Stimulated activated naive CD8-positive, alpha-beta T cell treated with anti-CD3 and anti-CD28 coated beads, Interleukin-15, amount 100 ng/mL, for 72 hours (primary cell): Measurements from ENCODE around the gene RHBDL1.

ENCODE experiments used
- ATAC-seq: fragments of 150-1000 bp; cut with Tn5 transposase; 2 replicates; pipeline ENCODE4 v1.10.0; 2021; ENCODE audit warnings: mild to moderate bottlenecking, moderate library complexity
- DNase-seq, 2 donors: peaks; one replicate each; pipeline ENCODE4 v3.0.0; 2021 to 2022
- H3K27ac Mint-ChIP-seq, 2 donors: one replicate each; pipeline ENCODE4 v1.8.0; 2022; ENCODE audit warnings: mild to moderate bottlenecking in 2 of 2, mixed read lengths in 2 of 2, moderate library complexity in 2 of 2
- H3K27me3 Mint-ChIP-seq: one replicate; pipeline ENCODE4 v1.8.0; 2022; ENCODE audit warnings: mixed read lengths
- H3K4me1 Mint-ChIP-seq: one replicate; pipeline ENCODE4 v1.8.0; 2022; ENCODE audit warnings: mild to moderate bottlenecking, mixed read lengths
- H3K4me3 Mint-ChIP-seq, 2 donors: one replicate each; pipeline ENCODE4 v1.8.0; 2022; ENCODE audit warnings: mild to moderate bottlenecking in 2 of 2, mixed read lengths in 2 of 2, moderate library complexity in 1 of 2
- H3K9me3 Mint-ChIP-seq, 2 donors: one replicate each; pipeline ENCODE4 v1.8.0; 2022; ENCODE audit warnings: mixed read lengths in 2 of 2

RHBDL1 gene

GRCh38 chr16:634051-634670 is 41.3 kb upstream of the RHBDL1 start:
- no peak overlapping the region for H3K27ac Mint-ChIP-seq
- H3K9me3 Mint-ChIP-seq, result no peaks in the 10 kb centered on the region
- H3K4me3 Mint-ChIP-seq, result peak overlapping the region; percentile 74 to 100
- H3K4me1 Mint-ChIP-seq, result peaks cover 34% of the 10 kb centered on the region
- no peak for DNase-seq
- H3K27me3 Mint-ChIP-seq, result peaks cover 7% of the 10 kb centered on the region
- ATAC-seq, result no peak

GRCh38 chr16:634996-635395 is 40.5 kb upstream of the RHBDL1 start:
- Mint-ChIP-seq H3K27me3 (peaks cover 7% of the 10 kb centered on the region), H3K9me3 (no peaks in the 10 kb centered on the region), H3K4me1 (peaks cover 34% of the 10 kb centered on the region), H3K27ac (no peak overlapping the region), H3K4me3 (peak overlapping the region; percentile 74 to 100)
- no peak for DNase-seq
- ATAC-seq, result no peak

GRCh38 chr16:635573-636205 is 39.8 kb upstream of the RHBDL1 start:
- peaks cover 34% of the 10 kb centered on the region for H3K4me1 Mint-ChIP-seq
- peak overlapping the region in 1 of 2 donors; percentile 27 for H3K27ac Mint-ChIP-seq
- H3K4me3 Mint-ChIP-seq, result peak overlapping the region; percentile 47 to 100
- ATAC-seq (peak; percentile 23), DNase-seq (no peak)
- H3K9me3 Mint-ChIP-seq, result no peaks in the 10 kb centered on the region
- H3K27me3 Mint-ChIP-seq, result peaks cover 7% of the 10 kb centered on the region

GRCh38 chr16:636206-637080 is 39.0 kb upstream of the RHBDL1 start, which contains the start of gene METTL26:
Gene METTL26 (minus strand): TSS chr16:636305. CDS start chr16:636290, 15 bp downstream.
- Mint-ChIP-seq H3K27me3 (peaks cover 7% of the 10 kb centered on the region), H3K9me3 (no peaks in the 10 kb centered on the region), H3K4me3 (peak within 1 kb of the TSS; percentile 96 to 100), H3K4me1 (peaks cover 34% of the 10 kb centered on the region), H3K27ac (peak within 1 kb of the TSS; percentile 95 to 100)
- ATAC-seq (peak; percentile 89), DNase-seq (peak; percentile 94 to 97)

- no peak for DNase-seq
- ATAC-seq, result peak; percentile 54
- H3K9me3 Mint-ChIP-seq, result no peaks in the 10 kb centered on the region
- peaks cover 34% of the 10 kb centered on the region for H3K4me1 Mint-ChIP-seq
- peaks cover 7% of the 10 kb centered on the region for H3K27me3 Mint-ChIP-seq
- H3K27ac Mint-ChIP-seq, result peak overlapping the region; percentile 95 to 100
- H3K4me3 Mint-ChIP-seq, result peak overlapping the region; percentile 96 to 100
Measured at GRCh38 chr16:637081-638018, 38.1 kb upstream of the RHBDL1 start.

GRCh38 chr16:638034-638543 is 37.4 kb upstream of the RHBDL1 start:
- ATAC-seq (no peak), DNase-seq (no peak)
- Mint-ChIP-seq H3K27me3 (peaks cover 7% of the 10 kb centered on the region), H3K4me1 (peaks cover 41% of the 10 kb centered on the region), H3K9me3 (no peaks in the 10 kb centered on the region), H3K4me3 (peak overlapping the region in 1 of 2 donors; percentile 44), H3K27ac (no peak overlapping the region)

- H3K4me3 Mint-ChIP-seq, result no peak overlapping the region
- H3K27ac Mint-ChIP-seq, result no peak overlapping the region
- no peak for ATAC-seq
- H3K27me3 Mint-ChIP-seq, result peaks cover 7% of the 10 kb centered on the region
- H3K4me1 Mint-ChIP-seq, result peaks cover 48% of the 10 kb centered on the region
- DNase-seq, result no peak
- no peaks in the 10 kb centered on the region for H3K9me3 Mint-ChIP-seq
Measured at GRCh38 chr16:638836-639235, 36.6 kb upstream of the RHBDL1 start.

GRCh38 chr16:640614-641013 is 34.9 kb upstream of the RHBDL1 start:
- Mint-ChIP-seq H3K9me3 (no peaks in the 10 kb centered on the region), H3K4me3 (peak overlapping the region; percentile 66 to 68), H3K4me1 (peaks cover 52% of the 10 kb centered on the region), H3K27me3 (peaks cover 7% of the 10 kb centered on the region), H3K27ac (no peak overlapping the region)
- DNase-seq (no peak), ATAC-seq (no peak)

GRCh38 chr16:641326-642188 is 33.9 kb upstream of the RHBDL1 start, which contains the start of gene MCRIP2:
Gene MCRIP2 (plus strand): TSS chr16:641828. CDS start chr16:641992, 164 bp downstream.
- H3K27me3 Mint-ChIP-seq, result peaks cover 5% of the 10 kb centered on the region
- peak within 1 kb of the TSS; percentile 81 to 86 for H3K4me3 Mint-ChIP-seq
- no peak within 1 kb of the TSS for H3K27ac Mint-ChIP-seq
- DNase-seq, result peak; percentile 76 to 82
- H3K9me3 Mint-ChIP-seq, result no peaks in the 10 kb centered on the region
- H3K4me1 Mint-ChIP-seq, result peaks cover 58% of the 10 kb centered on the region
- peak; percentile 67 for ATAC-seq

- DNase-seq (peak in 1 of 2 donors; percentile 39), ATAC-seq (peak; percentile 41)
- Mint-ChIP-seq H3K27me3 (no peaks in the 10 kb centered on the region), H3K4me1 (peaks cover 60% of the 10 kb centered on the region), H3K9me3 (no peaks in the 10 kb centered on the region), H3K4me3 (peak overlapping the region; percentile 81 to 86), H3K27ac (peak overlapping the region in 1 of 2 donors; percentile 27)
Measured at GRCh38 chr16:642189-643049, 33.1 kb upstream of the RHBDL1 start.

GRCh38 chr16:643050-643368 is 32.5 kb upstream of the RHBDL1 start:
- Mint-ChIP-seq H3K27me3 (no peaks in the 10 kb centered on the region), H3K9me3 (no peaks in the 10 kb centered on the region), H3K4me1 (peaks cover 60% of the 10 kb centered on the region), H3K27ac (peak overlapping the region in 1 of 2 donors; percentile 74), H3K4me3 (peak overlapping the region; percentile 81 to 86)
- ATAC-seq (no peak), DNase-seq (no peak)

GRCh38 chr16:644556-644955 is 30.9 kb upstream of the RHBDL1 start:
- ATAC-seq (no peak), DNase-seq (no peak)
- no peaks in the 10 kb centered on the region for H3K27me3 Mint-ChIP-seq
- peak overlapping the region in 1 of 2 donors; percentile 69 for H3K27ac Mint-ChIP-seq
- H3K4me1 Mint-ChIP-seq, result peaks cover 59% of the 10 kb centered on the region
- H3K9me3 Mint-ChIP-seq, result no peaks in the 10 kb centered on the region
- H3K4me3 Mint-ChIP-seq, result peak overlapping the region; percentile 81 to 86
